ENCODE data around the gene LRP1B. TPM values are rescaled to one million over a fixed set of nuclear protein-coding genes. Genes with fewer than 3 reads are reported as not detected.

LRP1B gene
- total RNA-seq, 1 experiment from 2014 or later = 0.52 TPM

GRCh38 chr2:141497272-141497671 is 633.5 kb downstream of the LRP1B start:
- ChIA-PET CTCF (no interaction called here), POLR2A (no interaction called here)
- H3K27me3 Mint-ChIP-seq (ENCODE audit: low read depth) = no peaks in the 10 kb centered on the region
- no peaks in the 10 kb centered on the region for H3K9me3 Mint-ChIP-seq
- H3K4me1 Mint-ChIP-seq = 0 out of 2 replicates have a peak, but pooled peaks cover 4% of the 10 kb centered on the region
- H3K27ac Mint-ChIP-seq = no peak overlapping the region
- ATAC-seq (no peak), DNase-seq (ENCODE audit: low spot score) (no peak)
- H3K4me3 Mint-ChIP-seq = no peak overlapping the region
- H3K36me3 Mint-ChIP-seq = no peaks in the 10 kb centered on the region
- TF ChIP-seq ATF6 (CRISPR knock-in tag; IDR thresholded peaks at IDR 0.05) (no peak), GABPB1 (CRISPR knock-in tag; IDR thresholded peaks at IDR 0.05) (no peak), FOXP1 (CRISPR knock-in tag; IDR thresholded peaks at IDR 0.05; ENCODE audit: borderline replicate concordance) (no peak), ZSCAN18 (CRISPR knock-in tag; IDR thresholded peaks at IDR 0.05) (no peak), ETV6 (CRISPR knock-in tag; IDR thresholded peaks at IDR 0.05) (no peak), MLX (CRISPR knock-in tag; IDR thresholded peaks at IDR 0.05) (no peak), NR2C2 (CRISPR knock-in tag; IDR thresholded peaks at IDR 0.05) (no peak), NR3C1 (CRISPR knock-in tag; conservative IDR thresholded peaks at IDR 0.05; ENCODE audit: low read depth) (no peak), ZNF396 (CRISPR knock-in tag; IDR thresholded peaks at IDR 0.05; ENCODE audit: borderline replicate concordance) (no peak), ZNF512 (CRISPR knock-in tag; IDR thresholded peaks at IDR 0.05; ENCODE audit: borderline replicate concordance) (no peak), ZMAT4 (CRISPR knock-in tag; IDR thresholded peaks at IDR 0.05) (no peak), MYBL2 (CRISPR knock-in tag; IDR thresholded peaks at IDR 0.05) (no peak), CREB1 (CRISPR knock-in tag; IDR thresholded peaks at IDR 0.05) (no peak), USF1 (CRISPR knock-in tag; IDR thresholded peaks at IDR 0.05) (no peak), ZBTB43 (CRISPR knock-in tag; IDR thresholded peaks at IDR 0.05) (no peak), RORB (CRISPR knock-in tag; IDR thresholded peaks at IDR 0.05) (no peak), NFYB (CRISPR knock-in tag; conservative IDR thresholded peaks at IDR 0.05; ENCODE audit: low read depth) (no peak)

GRCh38 chr2:141496810-141497209 is 634.0 kb downstream of the LRP1B start:
- ATAC-seq (no peak), DNase-seq (ENCODE audit: low spot score) (no peak)
- Mint-ChIP-seq H3K4me1 (0 out of 2 replicates have a peak, but pooled peaks cover 4% of the 10 kb centered on the region), H3K27me3 (ENCODE audit: low read depth) (no peaks in the 10 kb centered on the region), H3K9me3 (no peaks in the 10 kb centered on the region), H3K27ac (no peak overlapping the region), H3K36me3 (no peaks in the 10 kb centered on the region), H3K4me3 (no peak overlapping the region)
- ChIA-PET POLR2A (no interaction called here), CTCF (no interaction called here)
- TF ChIP-seq HMGXB4 (CRISPR knock-in tag; IDR thresholded peaks at IDR 0.05) (no peak), HMGA2 (CRISPR knock-in tag; IDR thresholded peaks at IDR 0.05) (no peak), ZNF263 (CRISPR knock-in tag; IDR thresholded peaks at IDR 0.05; ENCODE audit: low read depth) (no peak), ZNF396 (CRISPR knock-in tag; IDR thresholded peaks at IDR 0.05; ENCODE audit: borderline replicate concordance) (no peak), ZNF671 (CRISPR knock-in tag; IDR thresholded peaks at IDR 0.05) (no peak), ETV6 (CRISPR knock-in tag; IDR thresholded peaks at IDR 0.05) (no peak), RELA (CRISPR knock-in tag; IDR thresholded peaks at IDR 0.05; ENCODE audit: borderline replicate concordance) (no peak), NFE2L1 (CRISPR knock-in tag; IDR thresholded peaks at IDR 0.05) (no peak), CREB1 (CRISPR knock-in tag; IDR thresholded peaks at IDR 0.05) (no peak), MXD4 (CRISPR knock-in tag; IDR thresholded peaks at IDR 0.05; ENCODE audit: borderline replicate concordance) (no peak), FOXJ3 (CRISPR knock-in tag; IDR thresholded peaks at IDR 0.05; ENCODE audit: borderline replicate concordance) (no peak)

All from WTC11 (cell line).